ENCODE results near the gene MYL6B. TPM values are rescaled to one million over a fixed set of nuclear protein-coding genes. Genes with fewer than 3 reads are reported as not detected.
A peak's percentile ranks its signal among the peaks of the same experiment; 100 is the strongest.

Gene MYL6B
- total RNA-seq, 4 donors from 2014 or later: 25.8 to 42.4 (median 31.8) TPM

GRCh38 chr12:56117778-56118687 is 34.4 kb upstream of the MYL6B start, which contains the start of gene ZC3H10:
ZC3H10 (plus strand) TSS chr12:56118266; CDS start chr12:56120563, 2,297 bp downstream.
- DNase-seq (ENCODE audit: low spot score): peak; percentile 93
- peak; percentile 84 for ATAC-seq (ENCODE audit: low FRiP score)
- TF ChIP-seq CTCF (IDR thresholded peaks at IDR 0.05): peak in 1 of 3 donors; percentile 5

- no peak for ATAC-seq (ENCODE audit: low FRiP score)
- no peak for DNase-seq (ENCODE audit: low spot score)
- TF ChIP-seq CTCF (IDR thresholded peaks at IDR 0.05): no peak
Measured at GRCh38 chr12:56118688-56119357, 33.6 kb upstream of the MYL6B start.

GRCh38 chr12:56119361-56119796 is 33.0 kb upstream of the MYL6B start:
- peak in 1 of 3 donors; percentile 75 for TF ChIP-seq CTCF (IDR thresholded peaks at IDR 0.05)
- ATAC-seq (ENCODE audit: low FRiP score) (peak; percentile 62), DNase-seq (ENCODE audit: low spot score) (no peak)

- DNase-seq (ENCODE audit: low spot score) (no peak), ATAC-seq (ENCODE audit: low FRiP score) (no peak)
- TF ChIP-seq CTCF (IDR thresholded peaks at IDR 0.05): no peak
Measured at GRCh38 chr12:56120158-56120846, 32.1 kb upstream of the MYL6B start.

- ATAC-seq (ENCODE audit: low FRiP score) (no peak), DNase-seq (ENCODE audit: low spot score) (no peak)
- no peak for TF ChIP-seq CTCF (IDR thresholded peaks at IDR 0.05)
Measured at GRCh38 chr12:56121204-56121870, 31.1 kb upstream of the MYL6B start.

- TF ChIP-seq CTCF (IDR thresholded peaks at IDR 0.05): no peak
- DNase-seq (ENCODE audit: low spot score): no peak
- no peak for ATAC-seq (ENCODE audit: low FRiP score)
Measured at GRCh38 chr12:56122637-56123036, 29.8 kb upstream of the MYL6B start.
